Stomach (tissue), 4 donors: ENCODE measurements around the gene CXADR.

Experiments used
- EP300 ChIP-seq: sonication (generic); formaldehyde crosslinking; IDR thresholded peaks from one replicate; pipeline ENCODE4 v1.6.1; 2017; ENCODE audit warnings: antibody characterized with exemption
- POLR2A ChIP-seq, 4 donors: fragments of 450-650 bp; IDR thresholded peaks; one replicate each; pipeline ENCODE4 v1.6.1; 2016; ENCODE audit warnings: antibody characterized with exemption in 4 of 4, control low read depth in 2 of 4, mild to moderate bottlenecking in 1 of 4, moderate library complexity in 1 of 4
- POLR2AphosphoS5 ChIP-seq, 3 donors: sonication (generic); formaldehyde crosslinking; IDR thresholded peaks; one replicate each; pipeline ENCODE4 v1.6.1; 2016; ENCODE audit warnings: antibody characterized with exemption in 3 of 3
- TF ChIP-seq, protein P1 (sequence below), 7 experiments: fragments of 450-650 bp in 4 of 7; fragments of 200-600 bp in 3 of 7; sonication (generic) in 3 of 7; IDR thresholded peaks; one replicate each; pipeline ENCODE4 v1.5.1; 2016 to 2019; ENCODE audit warnings: antibody characterized with exemption in 7 of 7, control low read depth in 2 of 7, mild to moderate bottlenecking in 1 of 7

DNA sequence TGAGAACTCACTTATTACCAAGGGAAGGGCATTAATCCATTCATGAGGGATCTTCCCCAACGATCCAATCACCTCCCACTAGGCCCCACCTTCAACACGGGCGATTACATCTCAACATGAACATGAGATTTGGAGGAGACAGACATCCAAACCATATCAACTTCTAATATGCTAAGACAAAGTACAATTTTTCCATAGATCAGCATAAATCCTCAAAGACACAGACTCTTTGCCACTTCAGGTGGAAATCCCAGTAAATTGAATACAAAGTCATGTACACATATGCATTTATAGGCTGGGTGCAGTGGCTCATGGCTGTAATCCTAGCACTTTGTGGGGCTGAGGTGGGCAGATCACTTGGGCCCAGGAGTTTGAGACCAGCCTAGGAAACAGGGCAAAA, 18.8 kb upstream of the CXADR start:
- TF ChIP-seq EP300 (no peak), POLR2A (IDR thresholded peaks at IDR 0.05) (no peak), POLR2AphosphoS5 (IDR thresholded peaks at IDR 0.05) (no peak)
- TF ChIP-seq, protein P1, sequence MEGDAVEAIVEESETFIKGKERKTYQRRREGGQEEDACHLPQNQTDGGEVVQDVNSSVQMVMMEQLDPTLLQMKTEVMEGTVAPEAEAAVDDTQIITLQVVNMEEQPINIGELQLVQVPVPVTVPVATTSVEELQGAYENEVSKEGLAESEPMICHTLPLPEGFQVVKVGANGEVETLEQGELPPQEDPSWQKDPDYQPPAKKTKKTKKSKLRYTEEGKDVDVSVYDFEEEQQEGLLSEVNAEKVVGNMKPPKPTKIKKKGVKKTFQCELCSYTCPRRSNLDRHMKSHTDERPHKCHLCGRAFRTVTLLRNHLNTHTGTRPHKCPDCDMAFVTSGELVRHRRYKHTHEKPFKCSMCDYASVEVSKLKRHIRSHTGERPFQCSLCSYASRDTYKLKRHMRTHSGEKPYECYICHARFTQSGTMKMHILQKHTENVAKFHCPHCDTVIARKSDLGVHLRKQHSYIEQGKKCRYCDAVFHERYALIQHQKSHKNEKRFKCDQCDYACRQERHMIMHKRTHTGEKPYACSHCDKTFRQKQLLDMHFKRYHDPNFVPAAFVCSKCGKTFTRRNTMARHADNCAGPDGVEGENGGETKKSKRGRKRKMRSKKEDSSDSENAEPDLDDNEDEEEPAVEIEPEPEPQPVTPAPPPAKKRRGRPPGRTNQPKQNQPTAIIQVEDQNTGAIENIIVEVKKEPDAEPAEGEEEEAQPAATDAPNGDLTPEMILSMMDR (IDR thresholded peaks at IDR 0.05), result no peak
